HG03103 (cell line): ENCODE measurements around the gene OPN4.

Source experiments
- ATAC-seq: cut with Tn5 transposase; IDR thresholded peaks from one replicate; pipeline ENCODE4 v1.9.1; 2021; ENCODE audit warnings: low read depth; ENCODE audit not compliant: unreplicated experiment

OPN4 gene

GRCh38 chr10:86647773-86648703 lies 6.3 kb upstream of the OPN4 start:
- ATAC-seq: no peak

DNA sequence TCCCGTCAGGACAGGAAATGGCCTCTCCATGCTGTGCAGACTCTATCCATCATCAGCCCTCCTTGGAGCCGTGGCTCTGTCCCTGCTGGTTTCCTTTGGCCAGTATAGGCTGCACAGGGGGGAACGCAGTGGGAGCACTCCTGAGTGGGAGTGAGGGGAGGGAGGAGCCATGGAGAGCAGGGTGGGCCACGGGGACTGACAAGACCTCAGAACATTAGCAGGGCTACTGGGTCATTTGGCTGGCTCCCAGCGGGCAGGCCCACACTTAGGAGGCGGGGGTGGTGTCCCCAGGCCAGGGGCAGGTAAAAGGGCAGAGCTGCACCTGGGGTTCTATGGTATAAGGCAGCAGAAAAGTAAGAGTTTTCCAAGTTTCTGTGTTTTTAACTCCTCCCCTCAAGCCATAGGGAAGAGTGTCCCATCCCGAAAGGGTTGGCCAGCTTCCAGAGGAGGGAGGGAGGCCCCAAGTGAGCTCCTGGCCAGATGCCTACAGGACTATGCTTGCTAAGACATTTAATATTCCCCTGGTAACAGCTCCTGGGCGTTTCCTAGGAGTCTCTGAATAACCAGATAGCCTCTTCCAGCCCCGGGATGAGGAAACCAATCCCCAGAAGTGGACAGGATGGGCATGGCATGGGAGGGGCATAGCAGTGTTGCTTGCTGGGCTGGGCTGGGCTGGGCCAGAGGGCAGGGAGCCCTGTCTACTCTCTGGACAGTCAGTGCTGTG lies 5.5 kb upstream of the OPN4 start:
- ATAC-seq: no peak

DNA sequence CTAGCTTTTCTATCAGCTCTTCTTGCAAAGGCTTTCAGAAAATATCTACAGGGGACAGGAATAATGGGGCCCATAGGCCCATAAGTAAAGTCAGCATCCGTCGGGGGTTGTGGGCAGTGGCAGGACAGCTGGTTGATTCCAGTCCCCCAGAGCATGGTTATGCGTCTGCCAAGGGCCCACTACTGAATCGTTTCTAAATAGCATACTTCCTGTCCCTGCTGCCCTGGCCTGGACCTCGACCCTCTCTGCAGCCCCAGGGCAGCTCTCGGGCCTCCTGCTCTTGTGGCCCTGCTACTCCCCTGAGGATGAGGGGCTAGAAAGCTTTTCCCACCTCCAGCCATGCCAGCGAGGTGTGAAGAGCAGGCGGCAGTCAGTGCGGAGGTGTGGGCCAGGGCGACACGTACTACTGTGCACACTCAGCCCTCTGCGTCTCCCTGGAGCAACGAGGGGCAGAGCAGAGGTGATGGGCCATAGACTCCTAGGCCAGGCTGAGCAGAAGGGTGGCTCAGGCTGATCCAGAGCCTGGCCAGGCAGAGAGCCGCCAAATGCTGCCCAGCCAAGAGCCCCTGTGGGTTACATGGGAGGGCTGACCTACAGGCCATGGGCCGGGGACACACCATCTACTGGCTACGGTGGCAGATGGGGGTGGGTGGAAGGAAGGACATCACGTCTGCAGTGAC lies 4.7 kb upstream of the OPN4 start:
- no peak for ATAC-seq

DNA sequence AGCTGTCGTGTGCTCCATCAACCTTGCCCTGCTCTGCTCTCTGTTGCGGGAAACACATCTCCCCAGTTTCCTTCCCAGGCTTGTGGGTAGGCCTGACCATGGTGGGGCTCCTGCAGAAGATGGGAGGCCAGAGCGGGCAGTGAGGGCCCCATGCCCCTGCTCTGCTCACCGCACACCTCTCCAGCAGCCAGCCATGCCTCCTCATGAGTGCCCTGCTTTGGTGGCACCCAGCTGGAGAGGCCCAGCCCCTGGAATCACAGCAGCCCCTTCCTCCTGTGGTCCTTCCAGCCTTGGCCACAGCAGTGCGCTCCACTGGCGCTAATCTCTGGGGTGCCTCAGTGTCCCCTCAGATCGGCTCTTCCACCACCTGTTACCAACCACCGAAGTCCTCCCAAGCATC lies 4.2 kb upstream of the OPN4 start:
- ATAC-seq: no peak

DNA sequence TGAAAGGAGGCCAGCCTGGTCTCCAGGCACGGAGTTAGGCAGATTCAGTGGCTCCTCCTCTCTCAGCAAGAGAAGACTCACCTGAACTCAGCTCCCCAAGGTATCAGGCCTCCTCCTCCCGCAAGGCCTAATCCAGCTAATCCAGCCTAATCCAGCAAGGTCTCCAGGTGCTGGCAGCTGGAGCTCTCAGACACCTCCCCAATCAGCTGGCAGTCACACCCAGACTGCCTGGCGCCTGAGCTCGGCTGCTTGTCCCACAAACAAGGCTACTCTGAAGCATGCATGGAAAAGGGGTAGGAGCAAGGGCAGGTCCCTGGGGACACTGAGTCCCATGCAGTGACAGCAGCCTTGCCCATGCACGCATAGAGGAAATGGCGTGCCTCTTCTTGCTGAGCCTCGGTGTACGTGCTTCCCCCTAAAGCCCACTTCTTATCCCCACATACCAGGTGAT lies 3.3 kb upstream of the OPN4 start:
- no peak for ATAC-seq

GRCh38 chr10:86651631-86652331 lies 2.6 kb upstream of the OPN4 start:
- ATAC-seq: no peak

- ATAC-seq: no peak
These were observed 1.8 kb upstream of the OPN4 start for GRCh38 chr10:86652361-86653202.

- no peak for ATAC-seq
These were observed 968 bp upstream of the OPN4 start for GRCh38 chr10:86653379-86653778.

DNA sequence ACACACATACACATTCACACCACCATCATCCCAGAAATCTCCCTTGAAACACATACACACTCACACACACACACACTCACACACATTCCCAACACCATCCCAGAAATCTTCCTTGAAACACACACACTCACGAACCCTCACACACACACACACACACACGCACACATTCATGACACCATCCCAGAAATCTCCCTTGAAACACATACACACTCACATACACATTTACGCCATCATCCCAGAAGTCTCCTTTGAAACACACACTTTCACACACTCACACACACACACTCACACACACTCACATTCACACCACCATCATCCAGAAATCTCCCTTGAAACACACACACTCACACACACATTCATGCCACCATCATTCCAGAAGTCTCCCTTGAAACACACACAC lies 360 bp upstream of the OPN4 start:
- no peak for ATAC-seq

DNA sequence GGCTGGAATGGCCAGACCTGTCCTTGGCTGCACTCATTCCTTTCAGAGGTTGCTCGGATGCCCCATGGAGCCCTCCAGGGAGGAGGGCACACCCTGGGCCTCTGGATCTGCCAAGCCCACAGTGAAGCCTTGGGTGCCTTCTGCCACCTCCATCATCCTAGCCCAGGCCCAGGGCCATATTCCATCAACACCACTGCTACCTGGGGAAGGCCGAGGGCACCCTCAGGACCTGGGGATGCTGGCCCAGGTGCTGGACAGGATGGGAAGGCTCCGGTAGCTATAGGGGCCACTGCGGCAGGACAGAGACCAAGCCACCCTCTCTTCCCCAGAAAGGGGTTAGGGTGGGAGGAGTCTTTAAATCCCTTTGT lies 810 bp downstream of the OPN4 start:
- ATAC-seq: no peak

DNA sequence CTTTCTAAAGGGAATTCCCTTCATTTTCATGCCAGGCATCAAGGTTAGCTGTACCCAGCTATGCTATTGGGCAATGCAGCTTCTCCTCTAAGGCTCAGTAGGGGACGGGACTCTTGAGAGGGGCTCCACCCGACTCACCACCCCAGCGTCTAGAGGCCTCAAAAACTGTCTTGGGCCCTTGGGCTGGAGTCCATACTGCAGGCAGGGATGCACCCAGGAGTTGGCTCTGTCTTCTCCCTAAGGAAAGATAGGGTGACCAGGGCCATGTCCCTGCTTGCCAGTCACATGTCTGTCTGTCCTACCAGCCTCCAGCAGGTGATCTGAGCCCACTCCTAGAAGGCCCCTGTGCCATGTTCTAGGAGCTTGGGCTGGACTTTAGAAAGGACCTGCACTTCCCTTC lies 1.2 kb downstream of the OPN4 start:
- ATAC-seq: no peak

DNA sequence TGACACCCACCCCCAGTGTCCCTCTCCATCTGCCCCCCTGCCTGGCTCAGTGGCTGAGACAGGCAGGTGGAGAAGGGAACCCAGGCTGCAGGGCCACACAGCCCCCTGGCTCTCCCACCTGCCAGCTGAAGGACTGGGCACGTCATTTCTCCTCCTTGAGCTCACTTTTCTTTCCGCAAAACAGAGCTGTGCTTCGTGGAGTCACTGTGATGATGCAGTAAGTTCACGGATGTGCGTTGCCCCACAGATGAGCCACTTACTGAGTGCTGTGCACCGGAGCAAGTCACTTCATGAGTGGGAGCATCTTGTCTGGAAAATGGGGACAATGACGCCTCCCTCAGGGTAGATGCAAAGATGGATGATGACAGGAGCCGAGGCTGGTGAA lies 2.7 kb downstream of the OPN4 start:
- no peak for ATAC-seq

- ATAC-seq: no peak
These were observed 3.2 kb downstream of the OPN4 start for GRCh38 chr10:86657396-86658011.

- ATAC-seq: no peak
These were observed 4.0 kb downstream of the OPN4 start for GRCh38 chr10:86658261-86658741.

DNA sequence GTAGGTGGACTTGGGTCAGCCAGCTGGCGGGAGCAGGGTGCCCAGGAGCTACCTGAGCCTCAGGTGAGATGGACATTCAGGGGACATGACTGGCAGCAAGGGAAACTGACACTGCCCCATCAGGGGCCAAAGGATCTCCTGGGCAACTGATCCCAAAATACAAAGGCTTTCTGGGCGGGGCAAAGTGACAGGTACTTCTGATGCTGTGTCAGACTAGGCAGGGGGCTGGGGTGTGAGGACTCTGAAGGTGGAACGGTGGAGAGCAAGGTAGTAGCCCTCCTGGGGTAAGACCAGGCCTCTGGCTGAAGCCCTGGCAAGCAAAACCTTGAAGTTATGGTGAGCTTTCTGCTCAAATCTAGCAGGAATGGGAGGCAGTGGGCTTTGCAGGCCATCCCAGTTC lies 4.4 kb downstream of the OPN4 start:
- ATAC-seq: no peak

DNA sequence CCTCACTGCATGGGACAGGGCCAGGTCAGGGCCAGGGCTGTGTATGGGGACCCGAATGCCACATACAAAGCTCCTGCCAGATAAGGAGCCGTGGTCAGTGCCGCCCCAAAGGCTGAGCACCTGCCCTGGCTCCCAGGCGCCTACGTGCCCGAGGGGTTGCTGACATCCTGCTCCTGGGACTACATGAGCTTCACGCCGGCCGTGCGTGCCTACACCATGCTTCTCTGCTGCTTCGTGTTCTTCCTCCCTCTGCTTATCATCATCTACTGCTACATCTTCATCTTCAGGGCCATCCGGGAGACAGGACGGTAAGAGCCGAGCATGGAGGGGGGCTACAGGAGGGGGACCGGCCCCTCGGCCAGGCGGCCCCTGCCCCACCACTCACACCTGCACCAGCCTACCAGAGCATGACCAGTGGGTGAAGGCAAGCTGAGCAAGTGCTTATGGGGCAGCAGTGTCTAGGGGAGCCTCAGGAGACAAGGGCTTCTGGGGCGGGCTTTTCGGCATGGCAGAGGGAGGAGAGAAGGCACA lies 4.9 kb downstream of the OPN4 start:
- no peak for ATAC-seq

- no peak for ATAC-seq
These were observed 5.5 kb downstream of the OPN4 start for GRCh38 chr10:86659721-86660453.
